DMS153 (cell line): ENCODE results near the gene SRGAP1.
"Not testable (repeated sequence)": the region's sequence is repeated elsewhere in the genome, so short reads cannot be mapped to it uniquely, and the experiment has no call there.

Experiments
- DNase-seq: peaks from one replicate; lab custom pipeline; 2025; lab: John Stamatoyannopoulos, UW

Gene SRGAP1

DNA sequence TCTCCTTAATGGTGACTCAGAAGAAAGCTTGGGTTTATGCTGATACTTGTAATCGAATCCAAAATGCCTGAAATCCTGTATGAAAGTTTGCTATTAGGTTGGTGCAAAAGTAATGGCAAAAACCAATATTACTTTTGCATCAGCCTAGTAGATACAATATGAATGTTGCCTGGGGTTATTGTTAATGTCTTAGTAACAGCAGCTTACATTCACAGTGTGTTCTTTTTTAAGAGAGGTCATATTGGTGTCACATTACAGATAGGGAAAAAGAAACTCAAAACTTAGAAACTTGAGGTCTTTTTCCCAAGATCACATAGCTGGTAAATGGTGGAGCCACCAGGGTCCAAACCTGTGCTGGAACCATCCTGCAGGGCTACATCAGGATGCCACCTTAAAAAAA is 25.2 kb downstream of the SRGAP1 start:
- DNase-seq: no peak

DNA sequence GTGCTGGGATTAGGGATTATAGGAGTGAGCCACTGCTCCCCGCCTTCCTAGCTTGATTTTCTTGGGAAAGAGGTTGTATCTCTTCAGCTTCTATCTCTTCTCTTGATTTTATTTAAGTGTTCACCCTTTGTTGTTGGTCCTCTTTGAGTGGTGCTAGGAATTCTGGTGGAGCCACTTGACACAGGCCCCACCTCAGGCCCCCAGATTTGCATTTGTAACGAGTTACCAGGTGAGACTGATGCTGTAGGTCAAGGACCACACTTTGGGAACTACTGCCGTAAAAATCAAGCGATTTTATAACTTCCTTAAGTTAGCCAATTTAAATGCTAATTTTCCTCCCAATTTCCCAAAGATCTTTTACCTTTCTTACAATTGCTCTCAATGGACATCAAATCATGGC is 26.3 kb downstream of the SRGAP1 start:
- no peak for DNase-seq

- no peak for DNase-seq
Observed at GRCh38 chr12:63874897-63875480, 30.5 kb downstream of the SRGAP1 start.

DNA sequence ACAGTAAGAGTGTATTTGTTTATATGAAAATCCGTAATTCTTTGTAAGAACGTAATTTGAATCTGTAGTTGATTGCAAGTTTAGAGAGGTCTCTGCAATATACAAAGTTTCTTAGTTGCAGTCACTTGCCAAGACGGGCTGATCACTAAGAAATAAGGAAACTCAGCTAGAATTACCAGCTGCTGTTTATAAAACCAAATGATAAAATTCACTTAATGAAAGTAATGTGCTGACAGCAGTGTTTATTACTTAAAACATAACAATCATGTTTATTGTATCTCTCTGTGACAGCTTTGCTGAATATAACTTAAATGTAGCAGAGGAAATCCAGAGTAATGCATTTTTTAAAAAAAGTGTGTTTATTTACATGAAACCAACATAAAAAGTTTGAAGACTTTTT is 31.2 kb downstream of the SRGAP1 start:
- DNase-seq: no peak

DNA sequence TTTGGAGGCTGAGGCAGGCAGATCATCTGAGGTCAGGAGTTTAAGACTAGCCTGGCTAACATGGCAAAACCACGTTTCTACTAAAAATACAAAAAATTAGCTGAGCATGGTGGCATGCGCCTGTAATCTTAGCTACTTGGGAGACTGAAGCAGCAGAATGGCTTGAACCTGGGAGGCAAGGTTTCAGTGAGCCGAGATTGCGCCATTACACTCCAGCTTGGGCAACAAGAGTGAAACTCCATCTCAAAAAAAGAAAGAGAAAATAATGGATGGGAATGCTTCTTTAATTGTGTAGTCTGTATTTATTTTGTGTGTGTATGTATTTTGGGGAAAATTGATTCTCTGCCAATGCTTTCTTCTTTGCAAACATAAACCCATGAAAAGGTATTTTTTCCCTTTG is 32.5 kb downstream of the SRGAP1 start:
- no peak for DNase-seq

DNA sequence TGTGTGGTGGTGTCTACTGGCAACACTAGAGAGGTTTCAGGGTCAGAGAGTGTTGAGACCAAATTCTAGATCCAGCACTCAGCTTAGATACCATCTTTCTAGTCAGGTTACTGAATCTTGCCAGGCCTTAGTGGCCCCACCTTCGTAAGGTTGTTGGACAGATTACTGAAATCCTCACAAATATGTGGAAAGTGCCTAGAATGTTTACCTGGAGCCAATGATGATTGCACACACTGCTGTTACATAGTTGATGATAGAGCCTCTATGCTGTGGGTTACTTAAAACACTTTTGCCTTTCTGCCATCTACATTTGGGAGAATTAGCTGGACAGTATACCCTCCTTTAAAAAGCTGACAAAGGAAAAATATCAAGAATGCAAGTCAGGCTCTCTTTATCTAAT is 33.2 kb downstream of the SRGAP1 start:
- no peak for DNase-seq

DNA sequence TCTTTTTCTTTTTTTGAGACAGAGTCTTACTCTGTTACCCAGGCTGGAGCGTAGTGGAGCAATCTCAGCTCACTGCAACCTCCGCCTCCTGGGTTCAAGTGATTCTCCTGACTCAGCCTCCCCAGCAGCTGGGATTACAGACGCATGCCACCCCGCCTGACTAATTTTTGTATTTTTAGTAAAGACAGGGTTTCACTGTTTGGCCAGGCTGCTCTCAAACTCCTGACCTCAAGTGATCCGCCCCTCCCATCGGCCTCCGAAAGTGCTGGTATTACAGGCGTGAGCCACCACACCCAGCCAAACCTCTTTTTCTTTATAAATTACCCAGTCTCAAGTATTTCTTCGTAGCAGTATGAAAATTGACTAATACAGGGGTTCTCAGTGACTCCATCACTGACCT is 35.7 kb downstream of the SRGAP1 start:
- not testable (repeated sequence) for DNase-seq

- no peak for DNase-seq
Observed at GRCh38 chr12:63880742-63881263, 36.3 kb downstream of the SRGAP1 start.

DNA sequence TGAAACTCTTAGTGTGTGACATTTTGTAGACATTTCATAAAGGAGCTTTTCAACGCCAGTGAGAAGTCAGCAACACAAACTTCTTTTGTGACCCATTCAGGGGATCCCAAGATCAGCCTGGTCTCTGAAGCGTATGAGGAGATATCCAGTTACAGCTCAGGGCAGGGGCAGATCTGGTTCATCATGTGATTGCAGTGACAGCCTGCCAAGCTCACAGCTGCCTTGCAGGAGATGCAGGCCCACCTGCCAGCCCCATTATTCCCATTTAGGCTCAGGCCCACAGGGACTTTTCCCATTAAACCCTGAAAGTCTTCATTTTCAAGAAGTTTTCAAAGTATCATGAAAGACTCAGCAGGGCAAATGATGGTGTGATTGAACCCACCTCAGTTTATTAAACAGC is 38.3 kb downstream of the SRGAP1 start:
- DNase-seq: peak; percentile 14

GRCh38 chr12:63885401-63885800 is 40.9 kb downstream of the SRGAP1 start:
- no peak for DNase-seq

GRCh38 chr12:63888908-63889635 is 44.6 kb downstream of the SRGAP1 start:
- no peak for DNase-seq

DNA sequence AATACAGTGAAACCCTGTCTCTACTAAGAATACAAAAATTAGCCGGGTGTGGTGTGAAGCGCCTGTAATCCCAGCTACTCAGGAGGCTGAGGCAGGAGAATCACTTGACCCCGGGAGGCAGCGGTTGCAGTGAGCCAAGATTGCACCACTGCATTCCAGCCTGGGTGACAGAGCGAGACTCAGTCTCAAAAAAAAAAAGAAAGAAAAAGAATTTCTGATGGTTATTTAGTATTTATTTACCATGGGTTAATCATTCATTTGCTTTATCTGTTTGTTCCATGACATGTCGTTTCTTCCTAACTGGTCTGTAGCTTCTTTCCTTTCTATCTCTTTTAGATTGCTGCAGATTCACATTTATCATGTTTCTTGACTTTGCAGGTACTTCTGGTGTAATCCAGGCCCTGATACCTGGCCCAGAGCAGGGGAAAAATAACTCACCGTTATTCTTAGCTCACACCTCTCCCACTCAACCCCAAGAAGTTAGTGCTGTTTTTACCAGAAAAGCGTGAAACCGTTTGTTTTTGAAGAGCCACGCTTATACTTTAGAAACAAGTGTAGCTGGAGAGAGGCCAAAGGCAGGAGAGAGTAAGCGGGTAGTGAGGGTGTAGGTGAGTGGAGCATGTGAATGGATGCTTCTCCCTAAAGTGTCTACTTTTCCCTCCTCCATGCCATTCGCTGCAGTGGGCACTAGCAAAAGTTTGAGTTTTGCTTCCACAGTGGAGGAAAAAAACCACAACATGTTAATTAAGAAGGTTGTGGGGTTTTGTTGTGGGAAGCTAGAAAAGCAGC is 45.4 kb downstream of the SRGAP1 start:
- DNase-seq: no peak

- DNase-seq: no peak
Observed at GRCh38 chr12:63893170-63893569, 48.7 kb downstream of the SRGAP1 start.

- DNase-seq: no peak
Observed at GRCh38 chr12:63894132-63894531, 49.6 kb downstream of the SRGAP1 start.

DNA sequence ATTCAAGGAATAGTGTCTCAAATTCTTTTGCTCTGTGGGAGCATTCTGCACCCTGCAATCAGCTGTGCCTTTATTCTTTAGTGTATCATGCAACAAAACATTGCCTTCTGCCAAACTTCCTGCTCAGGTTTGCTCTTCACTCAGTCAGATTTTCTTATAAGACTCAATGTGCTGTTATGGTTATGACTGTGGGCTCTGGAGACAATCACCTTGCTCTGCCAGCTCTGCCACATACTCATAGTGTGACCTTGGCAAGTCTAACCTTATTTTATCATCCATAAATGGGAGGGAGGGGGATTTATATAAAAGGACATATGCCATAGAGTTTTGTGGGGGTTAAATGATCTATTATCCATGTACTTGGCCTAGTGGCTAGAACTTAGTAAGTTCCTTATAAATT is 51.3 kb downstream of the SRGAP1 start:
- DNase-seq: no peak

- DNase-seq: no peak
Observed at GRCh38 chr12:63897931-63898330, 53.4 kb downstream of the SRGAP1 start.

DNA sequence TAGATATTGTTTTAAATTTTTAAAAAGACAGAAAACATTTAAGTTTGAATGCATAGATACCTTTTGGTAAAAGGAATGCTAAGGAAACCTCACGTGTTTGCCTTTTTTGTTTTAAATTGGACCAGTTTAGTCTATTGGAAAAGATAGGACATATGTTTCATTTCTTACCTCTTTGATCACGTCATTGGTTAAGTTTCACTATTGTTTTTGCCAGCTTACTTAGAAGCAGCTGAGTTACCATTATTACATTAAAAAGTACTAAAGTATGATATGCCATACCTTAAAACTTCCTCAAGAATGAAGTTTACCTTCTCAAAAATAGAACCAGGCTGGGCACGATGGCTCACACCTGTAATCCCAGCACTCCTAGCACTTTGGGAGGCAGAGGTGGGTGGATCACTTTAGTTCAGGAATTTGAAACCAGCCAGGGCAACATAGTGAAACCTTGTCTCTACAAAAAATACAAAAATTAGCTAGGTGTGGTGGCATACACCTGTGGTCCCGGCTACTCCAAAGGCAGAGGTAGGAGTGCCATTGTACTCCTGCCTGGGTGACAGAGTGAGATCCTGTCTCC is 54.4 kb downstream of the SRGAP1 start:
- DNase-seq: no peak

DNA sequence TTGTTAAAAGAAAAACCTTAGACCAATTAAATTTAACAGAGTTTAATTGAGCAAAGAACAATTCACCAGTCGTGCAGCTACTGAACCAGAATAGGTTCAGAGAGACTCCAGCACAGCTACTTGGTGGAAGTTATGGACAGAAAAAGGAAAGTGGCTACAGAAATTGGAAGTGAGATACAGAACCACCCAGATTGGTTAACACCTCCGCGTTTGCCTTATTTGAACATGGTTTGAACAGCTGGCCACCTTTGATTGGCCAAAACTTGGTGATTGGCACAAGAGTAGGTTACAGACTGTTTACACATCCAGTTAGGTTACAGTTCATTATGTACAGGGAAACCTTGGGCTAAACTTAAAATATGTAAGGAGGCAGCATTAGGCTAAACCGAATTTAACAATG is 54.9 kb downstream of the SRGAP1 start:
- no peak for DNase-seq

GRCh38 chr12:63900922-63901793 is 56.7 kb downstream of the SRGAP1 start:
- no peak for DNase-seq

- no peak for DNase-seq
Observed at GRCh38 chr12:63904653-63905052, 60.2 kb downstream of the SRGAP1 start.

DNA sequence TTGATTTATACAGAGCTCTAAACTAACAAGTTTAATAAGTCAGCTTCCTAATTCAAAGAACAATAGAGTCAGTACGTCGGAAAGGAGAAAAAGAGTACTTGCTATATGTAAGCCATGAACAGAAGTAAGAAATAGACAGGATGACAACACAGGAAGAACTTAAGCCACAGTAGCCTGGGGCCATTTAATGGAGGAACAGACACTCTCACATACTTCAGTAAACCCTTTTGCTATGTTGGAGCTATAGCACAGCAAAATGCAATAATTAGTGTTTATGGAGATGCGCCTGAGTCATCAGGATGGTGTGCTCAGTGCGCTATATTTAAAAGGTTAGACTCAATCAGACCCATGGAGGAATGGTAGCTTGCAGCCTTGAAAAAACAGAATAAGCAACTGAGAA is 61.0 kb downstream of the SRGAP1 start:
- DNase-seq: no peak

- DNase-seq: no peak
Observed at GRCh38 chr12:63906876-63907275, 62.4 kb downstream of the SRGAP1 start.
